NCI-H446 (cell line): ENCODE data around the gene S100A9.

Experiments used
- DNase-seq, 2 experiments: peaks; one replicate each; lab custom pipeline; 2025; lab: John Stamatoyannopoulos, UW

The S100A9 gene

GRCh38 chr1:153361480-153362109, 3.9 kb downstream of the S100A9 start:
- DNase-seq, result no peak

- no peak for DNase-seq
These were observed 4.6 kb downstream of the S100A9 start for GRCh38 chr1:153362187-153362775.

GRCh38 chr1:153363641-153364040, 6.0 kb downstream of the S100A9 start:
- no peak for DNase-seq

- no peak for DNase-seq
These were observed 6.5 kb downstream of the S100A9 start for GRCh38 chr1:153364156-153364555.

- DNase-seq, result no peak
These were observed 7.4 kb downstream of the S100A9 start for GRCh38 chr1:153364766-153365666.

- DNase-seq, result no peak
These were observed 8.0 kb downstream of the S100A9 start for GRCh38 chr1:153365696-153366095.

GRCh38 chr1:153366261-153366660, 8.6 kb downstream of the S100A9 start:
- no peak for DNase-seq

- DNase-seq, result no peak
These were observed 9.4 kb downstream of the S100A9 start for GRCh38 chr1:153367090-153367489.

GRCh38 chr1:153368495-153368894, 10.8 kb downstream of the S100A9 start:
- DNase-seq, result no peak

GRCh38 chr1:153370146-153370545, 12.5 kb downstream of the S100A9 start:
- no peak for DNase-seq

GRCh38 chr1:153371231-153371630, 13.6 kb downstream of the S100A9 start:
- no peak for DNase-seq

GRCh38 chr1:153372571-153372970, 14.9 kb downstream of the S100A9 start:
- no peak for DNase-seq

GRCh38 chr1:153374071-153374470, 16.4 kb downstream of the S100A9 start:
- no peak for DNase-seq

GRCh38 chr1:153375511-153375910, 17.9 kb downstream of the S100A9 start, which contains the start of gene S100A12:
Gene S100A12 (minus strand): TSS chr1:153375621. CDS start chr1:153374592, 1,029 bp downstream.
- DNase-seq, result no peak

- DNase-seq, result no peak
These were observed 21.9 kb downstream of the S100A9 start for GRCh38 chr1:153379591-153379990.

GRCh38 chr1:153380711-153381110, 23.1 kb downstream of the S100A9 start:
- no peak for DNase-seq

- no peak for DNase-seq
These were observed 27.4 kb downstream of the S100A9 start for GRCh38 chr1:153384958-153385580.

- DNase-seq, result no peak
These were observed 28.8 kb downstream of the S100A9 start for GRCh38 chr1:153386500-153386901.

GRCh38 chr1:153387001-153387400, 29.3 kb downstream of the S100A9 start:
- no peak for DNase-seq

GRCh38 chr1:153387785-153388184, 30.1 kb downstream of the S100A9 start:
- no peak for DNase-seq

- DNase-seq, result no peak
These were observed 31.7 kb downstream of the S100A9 start for GRCh38 chr1:153389401-153389800.
